Testis (tissue), 2 donors: ENCODE data around the gene PTRHD1.

Experiments used
- CTCF ChIP-seq, 3 experiments: fragments of 450-650 bp in 2 of 3; fragments of 200-600 bp in 1 of 3; sonication (generic) in 1 of 3; IDR thresholded peaks; one replicate each; pipeline ENCODE4 v1.5.1; 2016 to 2019; ENCODE audit warnings: antibody characterized with exemption in 3 of 3, mild to moderate bottlenecking in 2 of 3, moderate library complexity in 1 of 3
- POLR2A ChIP-seq: fragments of 450-650 bp; IDR thresholded peaks from one replicate; pipeline ENCODE4 v1.6.1; 2017; ENCODE audit warnings: antibody characterized with exemption, mild to moderate bottlenecking, moderate library complexity

GRCh38 chr2:24832521-24832920 is 39.3 kb upstream of the PTRHD1 start:
- TF ChIP-seq CTCF (IDR thresholded peaks at IDR 0.05) (no peak), POLR2A (no peak)
